ENCODE results near the gene KRTAP5-9.
"Not testable (repeated sequence)": the region's sequence is repeated elsewhere in the genome, so short reads cannot be mapped to it uniquely, and the experiment has no call there.

Gene KRTAP5-9

DNA sequence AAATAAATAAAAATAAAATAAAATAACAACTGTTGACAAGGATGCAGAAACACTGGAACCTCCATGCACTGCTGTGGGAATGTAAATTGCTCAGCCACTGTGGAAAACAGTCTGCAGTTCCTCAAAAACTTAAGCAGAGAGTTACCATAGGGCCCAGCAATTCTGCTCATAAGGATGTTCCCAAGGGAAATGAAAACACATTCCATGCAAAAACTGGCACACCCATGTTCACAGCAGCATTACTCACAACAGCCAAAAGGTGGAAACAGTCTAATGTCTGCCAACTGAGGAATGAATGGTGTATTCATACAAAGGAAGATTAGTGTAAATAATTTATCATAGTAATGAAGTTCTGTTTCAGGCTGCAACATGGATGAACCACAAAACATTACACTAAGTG, 13.9 kb downstream of the KRTAP5-9 start:
- no peak for DNase-seq (ENCODE audit: low read depth, low spot score)

GRCh38 chr11:71563406-71563805, 15.2 kb downstream of the KRTAP5-9 start:
- no peak for DNase-seq (ENCODE audit: low read depth, low spot score)

DNA sequence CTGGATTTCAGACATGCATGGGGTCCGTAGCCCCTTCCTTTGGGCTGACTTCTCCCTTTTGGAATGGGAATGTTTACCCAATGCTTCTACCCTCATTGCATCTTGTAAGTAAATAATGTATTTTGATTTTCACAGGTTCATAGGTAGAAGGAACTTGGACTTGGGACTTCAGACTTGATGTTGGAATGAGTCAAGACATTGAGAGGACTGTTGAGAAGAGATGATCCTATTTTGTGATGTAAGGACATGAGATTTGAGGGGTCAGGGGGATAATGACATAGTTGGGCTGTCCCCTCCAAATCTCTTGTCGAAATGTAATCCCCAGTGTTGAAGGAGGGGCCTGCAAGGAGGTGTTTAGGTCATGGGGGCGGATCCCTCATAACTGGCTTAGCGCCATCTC, 16.2 kb downstream of the KRTAP5-9 start:
- no peak for DNase-seq (ENCODE audit: low read depth, low spot score)

DNA sequence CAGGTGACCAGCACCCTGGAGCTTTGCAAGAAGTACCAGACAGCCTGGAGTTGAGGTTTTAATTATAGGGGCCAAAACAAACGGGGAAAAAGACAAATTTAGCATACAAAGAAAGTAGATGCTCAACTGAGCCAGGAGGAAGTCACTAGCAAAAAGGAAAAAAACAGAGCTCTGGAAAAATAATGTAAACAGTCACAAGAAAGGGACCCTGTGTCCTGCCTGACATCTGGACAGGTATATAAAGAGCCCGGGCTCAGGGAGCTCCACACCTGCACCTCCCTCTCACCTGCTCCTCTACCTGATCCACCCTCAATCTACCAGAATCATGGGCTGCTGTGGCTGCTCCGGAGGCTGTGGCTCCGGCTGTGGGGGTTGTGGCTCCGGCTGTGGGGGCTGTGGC, 17.0 kb downstream of the KRTAP5-9 start, which contains the start of gene KRTAP5-10:
Gene KRTAP5-10, plus strand, starts transcription at position 301 of the 400 bp plus-strand sequence. Its CDS starts 25 bp downstream, at position 326.
- DNase-seq (ENCODE audit: low read depth, low spot score) = no peak

GRCh38 chr11:71566081-71566620, 17.9 kb downstream of the KRTAP5-9 start:
- DNase-seq (ENCODE audit: low read depth, low spot score) = no peak

DNA sequence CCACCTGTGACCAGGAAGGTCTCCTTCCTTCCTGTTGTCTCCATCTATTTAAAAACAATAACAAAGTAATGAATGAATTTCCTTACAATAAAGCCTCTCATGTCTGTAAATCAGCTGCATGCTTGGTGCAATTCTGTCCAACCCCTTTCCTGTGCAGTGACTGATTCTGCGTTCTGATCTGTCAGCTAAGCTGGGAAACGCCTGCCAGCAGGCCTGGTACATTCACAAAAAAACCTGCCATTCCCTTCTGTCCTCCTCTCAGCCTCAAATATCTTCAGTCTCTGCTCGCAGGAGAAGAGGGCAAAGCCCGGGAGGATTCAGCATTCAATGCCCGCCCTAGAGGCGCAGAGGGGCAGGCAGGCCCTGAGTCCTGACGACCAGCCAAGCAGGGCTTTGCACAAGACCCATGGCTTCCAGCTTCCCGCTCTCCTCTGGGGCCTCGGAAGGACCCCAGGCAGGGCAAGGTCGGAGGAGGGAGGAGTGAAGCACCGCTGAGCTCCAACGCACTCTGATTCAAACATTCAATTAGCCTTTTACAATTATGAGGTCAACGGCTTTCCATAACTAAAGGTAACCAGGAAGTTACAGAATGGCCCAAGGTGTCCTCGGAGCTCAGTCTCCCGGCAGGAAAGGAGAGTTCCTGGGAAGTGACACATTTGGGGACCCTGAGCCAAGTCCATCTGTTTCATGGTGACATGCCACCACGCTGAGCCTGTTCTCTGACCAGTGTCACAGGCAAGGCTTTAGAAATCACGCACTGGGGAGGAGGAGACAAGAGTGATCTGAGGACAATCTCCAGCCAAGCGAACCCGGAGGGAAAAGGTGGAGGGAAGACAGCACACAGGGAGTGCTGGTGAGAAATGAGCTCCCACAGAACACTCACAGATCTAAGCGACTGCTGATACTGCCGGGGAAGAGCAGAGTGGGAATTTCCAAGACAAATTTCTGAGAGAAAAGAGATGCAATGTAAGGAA, 18.7 kb downstream of the KRTAP5-9 start:
- not testable (repeated sequence) for DNase-seq (ENCODE audit: low read depth, low spot score)

GRCh38 chr11:71567633-71568032, 19.4 kb downstream of the KRTAP5-9 start:
- not testable (repeated sequence) for DNase-seq (ENCODE audit: low read depth, low spot score)

GRCh38 chr11:71568704-71569349, 20.6 kb downstream of the KRTAP5-9 start:
- no peak for DNase-seq (ENCODE audit: low read depth, low spot score)

DNA sequence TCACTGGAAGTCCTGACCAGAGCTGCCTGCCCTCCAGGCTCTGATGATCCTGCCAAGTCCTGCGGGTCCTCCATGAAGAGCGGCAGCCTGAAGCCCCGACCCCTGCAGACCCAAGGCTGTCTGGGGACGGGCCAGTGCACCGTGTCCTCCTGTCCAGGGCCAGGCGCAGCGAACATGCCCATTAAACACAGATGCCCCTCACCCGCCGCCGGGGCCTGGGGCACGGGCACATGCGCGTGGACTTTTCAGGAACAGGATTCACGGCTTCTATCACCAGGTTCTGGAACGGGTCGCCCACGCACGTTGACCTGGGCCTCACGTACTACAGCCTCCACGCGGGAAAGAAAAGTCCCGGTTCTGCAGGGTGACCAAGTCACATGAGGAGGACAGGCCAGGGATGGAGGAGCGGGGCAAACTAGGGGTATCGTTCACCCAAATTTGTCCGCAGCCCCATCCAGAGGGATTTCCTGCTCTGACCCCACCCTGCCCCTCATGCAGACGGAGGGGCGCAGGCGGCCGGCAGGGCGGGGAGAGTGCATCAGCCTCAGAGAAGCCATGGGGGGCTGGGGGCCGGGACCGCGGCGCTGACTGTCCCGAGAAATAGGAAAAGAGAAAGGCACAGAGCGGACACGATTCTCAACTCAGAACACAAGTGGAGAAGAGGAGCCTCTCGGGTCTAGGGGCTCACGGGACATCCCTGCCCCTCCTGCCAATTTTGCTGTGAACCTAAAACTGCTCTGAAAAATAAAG, 23.1 kb downstream of the KRTAP5-9 start:
- DNase-seq (ENCODE audit: low read depth, low spot score) = not testable (repeated sequence)

DNA sequence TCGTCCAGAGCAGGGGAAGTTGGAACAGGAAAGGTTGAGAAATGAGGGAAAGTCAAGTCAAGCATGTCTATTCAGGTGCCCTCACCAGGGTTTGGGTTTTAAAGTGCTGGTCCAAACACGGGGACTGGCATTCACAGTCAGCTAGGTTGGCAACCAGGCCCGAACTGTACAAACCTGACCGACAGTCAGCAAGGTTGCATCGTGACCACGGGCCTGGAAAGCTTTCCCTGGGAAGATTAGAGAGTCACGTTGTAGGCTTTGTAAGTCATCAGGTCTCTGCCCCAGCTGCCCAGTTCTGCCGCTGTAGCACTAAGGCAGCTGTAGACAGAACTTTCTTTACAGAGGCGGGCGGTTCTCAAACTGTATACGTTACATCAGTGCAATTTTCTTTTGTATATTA, 24.6 kb downstream of the KRTAP5-9 start:
- DNase-seq (ENCODE audit: low read depth, low spot score) = no peak

- no peak for DNase-seq (ENCODE audit: low read depth, low spot score)
These were observed 26.2 kb downstream of the KRTAP5-9 start for GRCh38 chr11:71574418-71574817.

DNA sequence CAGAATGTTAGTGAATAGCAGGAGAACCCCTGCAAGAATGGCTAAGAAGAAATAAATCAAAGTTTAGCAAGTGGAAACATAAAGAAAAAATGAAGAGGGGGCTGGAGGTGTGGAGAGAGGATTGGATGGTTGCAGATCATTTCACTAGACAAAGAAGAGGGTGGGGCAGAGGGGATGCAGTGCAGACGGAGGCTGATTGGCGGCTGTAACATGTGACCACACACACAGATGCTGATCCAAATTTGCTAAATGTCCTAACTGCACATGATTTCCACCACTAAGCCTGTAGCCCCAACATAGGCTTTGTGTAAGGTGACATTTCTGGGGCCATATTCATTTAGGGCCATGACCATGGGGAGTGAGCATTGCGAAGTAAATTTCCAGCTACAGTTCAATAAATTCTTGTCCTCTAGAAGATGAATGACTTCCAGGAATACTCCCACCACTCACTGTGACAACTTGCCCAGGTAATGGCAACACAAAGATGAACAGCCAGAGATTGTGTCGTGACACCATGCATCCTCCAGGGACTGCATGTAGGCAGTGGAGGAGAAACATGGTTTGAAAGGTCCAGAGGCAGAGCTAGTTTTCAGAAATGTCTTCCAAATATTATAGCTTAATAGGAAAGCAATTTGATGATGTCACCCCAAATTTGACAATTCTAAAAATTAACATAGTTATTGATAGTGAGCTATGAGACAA, 27.7 kb downstream of the KRTAP5-9 start:
- DNase-seq (ENCODE audit: low read depth, low spot score) = no peak

GRCh38 chr11:71576688-71577465, 28.7 kb downstream of the KRTAP5-9 start:
- not testable (repeated sequence) for DNase-seq (ENCODE audit: low read depth, low spot score)

- no peak for DNase-seq (ENCODE audit: low read depth, low spot score)
These were observed 29.3 kb downstream of the KRTAP5-9 start for GRCh38 chr11:71577469-71578004.

DNA sequence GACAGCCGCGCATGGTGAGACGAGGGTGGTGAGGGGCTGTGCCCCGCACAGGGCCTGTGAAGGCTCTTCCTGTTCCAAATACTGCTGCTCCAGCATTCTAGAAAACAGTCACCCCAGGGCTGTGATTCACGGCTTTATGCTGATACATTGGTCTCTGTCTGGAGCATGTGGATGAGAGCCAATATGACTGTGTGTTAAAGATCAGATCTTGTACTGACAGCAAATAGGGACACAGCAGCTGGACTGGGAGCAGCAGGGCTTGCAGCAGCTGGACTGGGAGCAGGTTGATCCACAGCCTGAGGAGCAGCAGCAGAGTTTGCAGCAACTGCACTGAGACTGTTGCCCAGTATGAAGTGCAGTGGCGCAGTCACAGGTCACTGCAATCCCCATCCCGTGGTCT, 31.3 kb downstream of the KRTAP5-9 start:
- not testable (repeated sequence) for DNase-seq (ENCODE audit: low read depth, low spot score)

- no peak for DNase-seq (ENCODE audit: low read depth, low spot score)
These were observed 32.1 kb downstream of the KRTAP5-9 start for GRCh38 chr11:71580057-71581003.

- no peak for DNase-seq (ENCODE audit: low read depth, low spot score)
These were observed 33.6 kb downstream of the KRTAP5-9 start for GRCh38 chr11:71581826-71582225.

- no peak for DNase-seq (ENCODE audit: low read depth, low spot score)
These were observed 34.2 kb downstream of the KRTAP5-9 start, which contains the start of gene KRTAP5-11 for GRCh38 chr11:71582309-71582895. Gene KRTAP5-11 (minus strand): TSS chr11:71582875. CDS start chr11:71582837, 38 bp downstream.

All from activated CD4-positive, CD25-positive, alpha-beta regulatory T cell treated with anti-CD3 and anti-CD28 coated beads, Interleukin-2, amount 50 U/mL, for 16 hours (primary cell).